HTERT RPE-1 (cell line): ENCODE data around the gene RTF1.
"Not testable (repeated sequence)": the region's sequence is repeated elsewhere in the genome, so short reads cannot be mapped to it uniquely, and the experiment has no call there.

Experiments
- in situ Hi-C: fragments of 300-500 bp; cut with MboI; formaldehyde crosslinking; loops from 4 replicates; pipeline ENCODE4 v1.14.3; 2020; ENCODE audit warnings: low sequenced_read_pairs

Gene RTF1

DNA sequence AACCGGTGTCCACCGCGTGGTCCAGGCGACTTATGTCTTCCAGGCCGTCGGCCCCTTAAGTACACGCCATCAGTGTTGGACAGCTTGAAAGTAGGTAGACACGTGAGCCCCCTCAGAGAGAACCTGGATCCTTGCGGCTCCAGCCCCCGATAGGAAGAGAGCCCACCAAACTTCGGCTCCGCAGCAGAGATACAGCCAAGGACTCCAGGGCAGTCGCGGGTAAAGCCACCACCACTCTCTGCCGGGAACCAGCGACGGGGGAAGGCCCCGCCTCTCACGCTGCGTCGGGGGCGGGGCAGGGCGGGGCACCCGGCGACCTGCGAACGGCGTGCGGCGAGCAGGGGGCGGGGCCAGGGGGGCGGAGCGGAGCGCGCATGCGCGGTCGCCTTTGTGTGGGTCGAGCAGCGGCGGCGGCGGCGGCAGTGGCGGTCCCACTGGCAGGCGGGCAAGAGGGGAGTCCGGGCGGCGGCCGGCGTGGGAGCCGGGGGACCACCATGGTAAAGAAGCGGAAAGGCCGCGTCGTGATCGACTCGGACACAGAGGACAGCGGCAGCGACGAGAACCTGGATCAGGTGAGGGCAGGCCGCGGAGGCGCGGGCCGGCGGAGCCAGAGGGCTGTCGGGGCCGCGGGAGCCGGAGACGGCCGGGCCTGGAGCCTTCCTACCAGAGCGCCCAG lies at the start of gene RTF1:
Gene RTF1 (plus strand): TSS at position 354 of the 676 bp plus-strand sequence. CDS start 21 bp downstream, at position 375.
- in situ Hi-C loops = no loop called here

- in situ Hi-C loops = no loop called here
Observed at GRCh38 chr15:41367418-41367817, 49.5 kb upstream of the RTF1 start.

DNA sequence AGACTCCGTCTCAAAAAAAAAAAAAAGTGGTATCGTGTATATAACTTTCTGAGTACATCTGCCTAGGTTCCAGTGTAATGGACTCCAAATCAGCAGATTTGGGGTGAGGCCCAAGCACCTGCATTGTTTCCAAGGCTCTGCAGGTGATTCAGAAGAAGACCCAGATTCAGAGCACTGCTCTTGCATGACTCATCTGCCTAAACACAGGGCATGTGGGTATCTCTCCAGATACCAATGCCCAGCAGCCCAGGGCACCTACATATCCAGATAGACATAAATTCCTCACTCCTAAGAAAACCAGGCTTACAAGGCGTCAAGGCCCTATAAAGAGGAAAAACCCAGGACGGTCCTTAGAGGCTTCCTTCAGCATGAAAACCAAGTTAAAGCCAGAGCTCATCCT lies 38.9 kb upstream of the RTF1 start:
- in situ Hi-C loops = no loop called here

GRCh38 chr15:41383974-41384749 lies 32.7 kb upstream of the RTF1 start:
- in situ Hi-C loops = not testable (repeated sequence)

GRCh38 chr15:41387646-41388045 lies 29.2 kb upstream of the RTF1 start:
- in situ Hi-C loops = no loop called here

DNA sequence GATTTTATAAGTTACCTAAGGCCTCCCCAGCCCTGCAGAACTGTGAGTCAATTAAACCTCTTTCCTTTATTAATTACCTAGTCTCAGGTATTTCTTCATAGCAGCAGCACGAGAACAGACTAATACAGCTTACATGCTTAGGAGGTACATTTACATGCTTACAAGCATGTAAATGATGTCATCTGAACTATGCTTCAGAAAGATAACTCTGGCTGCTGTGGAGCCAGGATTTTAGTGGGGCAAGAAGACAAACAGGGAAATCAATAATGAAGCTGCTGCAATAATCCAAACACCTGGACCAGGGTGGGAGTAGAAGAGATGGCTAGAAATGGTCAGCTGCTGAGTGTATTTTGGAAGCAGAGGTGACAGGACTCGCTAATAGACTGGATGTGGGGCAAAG lies 24.2 kb upstream of the RTF1 start:
- in situ Hi-C loops = no loop called here

DNA sequence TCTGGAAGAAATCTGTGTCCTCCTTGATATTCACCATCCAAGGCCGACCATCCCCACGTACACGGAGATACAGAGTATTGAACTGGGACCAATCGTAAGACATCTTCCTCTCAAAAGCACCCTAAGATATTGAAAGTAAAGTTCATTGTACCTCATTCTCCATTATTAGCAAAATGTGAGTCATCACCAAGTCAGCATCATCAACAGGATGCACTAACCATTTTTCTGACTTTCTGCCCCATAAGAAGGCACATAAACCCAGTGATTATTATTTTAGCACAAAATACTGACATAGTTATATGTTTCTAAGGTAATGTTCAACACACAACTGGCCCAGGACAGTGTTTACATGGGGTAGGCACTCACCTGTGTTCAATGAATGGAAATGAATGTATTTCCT lies 22.0 kb upstream of the RTF1 start:
- in situ Hi-C loops = no loop called here

DNA sequence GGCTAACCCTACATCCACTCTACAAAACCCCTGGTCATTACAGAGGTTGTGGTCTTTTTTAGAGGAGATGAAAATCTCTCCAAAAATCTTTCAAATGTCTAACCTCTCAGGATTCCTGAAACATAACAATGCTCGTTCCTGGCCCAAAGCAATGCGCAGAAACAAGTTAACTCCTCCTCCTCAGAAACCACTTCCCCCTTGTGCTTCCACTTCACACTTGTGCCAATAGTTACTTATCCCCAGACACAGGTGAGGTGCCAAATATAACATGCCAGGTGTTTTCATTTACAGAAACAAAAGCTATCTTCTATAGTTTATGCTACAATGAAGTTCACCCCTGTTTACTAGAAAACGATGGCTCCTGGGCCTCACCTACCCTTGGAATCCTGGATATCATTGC lies 20.8 kb upstream of the RTF1 start:
- in situ Hi-C loops = no loop called here

GRCh38 chr15:41401904-41402267 lies 15.0 kb upstream of the RTF1 start:
- in situ Hi-C loops = no loop called here

DNA sequence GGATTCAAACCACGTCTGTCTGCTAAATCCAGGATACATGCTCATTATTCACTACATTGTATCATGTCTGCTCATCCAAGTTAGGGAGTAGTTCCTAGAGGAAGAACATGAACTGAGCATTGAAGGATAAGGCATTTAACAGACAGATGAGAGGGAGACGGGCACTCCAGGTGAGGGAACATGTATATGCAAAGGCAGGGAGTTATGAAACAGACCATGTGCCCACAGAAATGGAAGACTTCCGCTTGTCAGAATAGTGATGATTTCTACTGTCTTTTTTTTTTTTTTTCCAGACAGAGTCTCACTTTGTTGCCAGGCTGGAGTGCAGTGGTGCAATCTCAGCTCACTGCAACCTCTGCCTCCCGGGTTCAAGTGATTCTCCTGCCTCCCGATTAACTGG lies 9.6 kb upstream of the RTF1 start:
- in situ Hi-C loops = no loop called here

GRCh38 chr15:41408234-41408641 lies 8.7 kb upstream of the RTF1 start:
- in situ Hi-C loops = no loop called here

- in situ Hi-C loops = no loop called here
Observed at GRCh38 chr15:41411031-41411430, 5.9 kb upstream of the RTF1 start.

DNA sequence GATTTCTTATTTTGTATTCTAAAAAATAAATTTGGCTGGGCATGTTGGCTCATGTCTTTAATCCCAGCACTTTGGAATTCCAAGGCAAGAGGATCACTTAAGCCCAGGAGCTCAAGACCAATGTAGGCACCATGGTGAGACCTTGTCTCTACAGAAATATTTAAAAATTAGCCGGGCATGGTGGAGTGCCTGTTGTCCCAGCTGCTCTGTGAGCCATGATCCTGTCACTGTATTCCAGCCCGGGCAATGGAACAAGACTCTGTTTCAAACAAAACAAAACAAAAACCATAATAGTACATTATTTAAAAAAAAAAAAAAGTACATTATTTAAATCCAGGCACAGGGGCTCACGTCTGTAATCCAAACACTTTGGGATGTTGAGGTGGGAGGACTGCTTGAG lies 5.5 kb upstream of the RTF1 start:
- in situ Hi-C loops = no loop called here

- in situ Hi-C loops = no loop called here
Observed at GRCh38 chr15:41416128-41416741, 660 bp upstream of the RTF1 start.

DNA sequence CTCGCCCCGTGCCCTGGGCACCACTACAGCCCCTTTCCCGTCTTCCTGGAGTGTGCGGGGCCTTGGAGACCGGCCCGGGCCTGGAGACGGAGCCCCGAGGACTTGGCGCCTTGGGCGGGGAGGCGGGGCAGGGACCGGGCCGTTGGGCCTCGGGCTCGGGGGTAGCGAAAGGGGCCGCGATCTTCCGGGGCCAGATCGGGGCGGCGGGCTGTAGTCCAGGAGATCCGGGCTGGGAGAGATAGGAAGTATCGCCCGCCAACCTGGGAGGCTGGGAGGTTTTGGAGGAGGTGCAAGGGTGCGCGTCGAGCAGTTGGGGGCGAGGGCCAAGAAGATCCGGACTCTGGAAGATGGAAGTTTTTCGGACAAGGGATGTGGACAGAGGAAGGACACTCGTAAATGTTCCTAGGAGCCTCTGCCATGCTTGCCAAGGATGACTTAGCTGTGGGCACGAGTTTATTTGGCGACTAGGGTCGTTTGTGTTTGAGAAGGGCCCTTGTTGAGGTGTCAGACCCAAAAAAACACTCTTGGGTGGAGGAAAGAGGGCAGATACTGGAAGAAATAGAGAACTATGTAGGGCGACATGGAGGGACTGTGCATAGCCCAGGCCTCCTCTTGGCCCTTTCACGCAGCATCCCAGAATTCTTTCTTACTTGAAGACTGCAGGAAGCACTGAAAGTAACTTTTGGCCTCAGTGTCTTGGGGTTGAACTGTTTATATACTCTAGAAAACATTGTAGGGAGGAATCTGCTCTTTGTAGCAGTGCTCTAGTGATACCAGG lies 712 bp downstream of the RTF1 start:
- in situ Hi-C loops = no loop called here

DNA sequence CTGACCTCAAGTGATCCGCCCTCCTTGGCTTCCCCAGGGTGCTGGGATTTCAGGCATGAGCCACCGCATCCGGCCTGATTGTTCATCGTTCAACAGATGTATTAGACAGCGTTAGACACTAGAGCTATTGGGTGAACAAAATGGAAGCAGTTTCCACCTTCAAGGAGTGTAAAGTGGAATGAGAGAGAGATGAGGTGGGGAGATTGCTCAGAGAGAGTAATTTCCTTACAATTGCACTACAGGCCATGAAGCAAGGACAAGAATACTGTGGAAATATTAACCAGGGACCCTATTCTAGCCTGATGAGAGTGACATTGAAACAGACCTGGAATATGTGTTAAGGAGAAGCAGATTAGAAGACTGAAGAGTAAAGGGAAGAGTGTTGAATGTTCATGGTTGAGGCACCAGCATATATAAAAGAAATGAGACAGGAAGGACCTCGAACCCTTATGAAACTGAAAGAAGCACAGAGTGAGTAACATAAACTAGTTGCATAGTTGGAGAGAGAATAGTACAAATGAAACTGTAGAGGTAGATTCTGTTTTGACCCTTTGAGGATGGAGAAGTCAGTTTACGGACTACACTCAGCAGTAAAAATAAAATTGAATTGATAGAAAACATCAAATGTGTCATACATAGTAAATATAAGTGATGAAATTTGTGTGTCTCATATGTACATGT lies 7.2 kb downstream of the RTF1 start:
- in situ Hi-C loops = no loop called here

- in situ Hi-C loops = no loop called here
Observed at GRCh38 chr15:41424809-41425208, 7.9 kb downstream of the RTF1 start.

- in situ Hi-C loops = not testable (repeated sequence)
Observed at GRCh38 chr15:41425907-41426306, 9.0 kb downstream of the RTF1 start.

- in situ Hi-C loops = no loop called here
Observed at GRCh38 chr15:41429003-41429890, 12.4 kb downstream of the RTF1 start.
